Measurements from ENCODE around the gene ZGPAT.

DNA sequence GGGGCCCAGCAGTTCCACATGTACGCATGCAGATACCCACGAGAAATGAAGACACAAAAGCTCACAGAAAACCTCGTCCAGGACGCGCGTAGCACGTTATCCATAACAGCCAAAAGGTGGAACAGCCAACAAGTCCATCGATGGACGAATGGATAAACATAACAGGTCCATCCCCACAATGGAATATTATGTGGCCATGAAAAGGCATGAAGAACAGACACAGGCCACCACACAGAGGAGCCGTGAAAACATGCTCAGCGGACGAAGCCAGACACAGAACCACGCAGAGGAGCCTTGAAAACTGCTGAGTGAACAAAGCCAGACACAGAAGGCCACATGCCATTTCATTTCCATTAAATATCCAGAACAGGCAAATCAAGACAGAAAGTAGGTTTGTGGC is 69.8 kb downstream of the ZGPAT start:
- no peak for TF ChIP-seq POLR2A (IDR thresholded peaks at IDR 0.05)
- TF ChIP-seq, protein P1, sequence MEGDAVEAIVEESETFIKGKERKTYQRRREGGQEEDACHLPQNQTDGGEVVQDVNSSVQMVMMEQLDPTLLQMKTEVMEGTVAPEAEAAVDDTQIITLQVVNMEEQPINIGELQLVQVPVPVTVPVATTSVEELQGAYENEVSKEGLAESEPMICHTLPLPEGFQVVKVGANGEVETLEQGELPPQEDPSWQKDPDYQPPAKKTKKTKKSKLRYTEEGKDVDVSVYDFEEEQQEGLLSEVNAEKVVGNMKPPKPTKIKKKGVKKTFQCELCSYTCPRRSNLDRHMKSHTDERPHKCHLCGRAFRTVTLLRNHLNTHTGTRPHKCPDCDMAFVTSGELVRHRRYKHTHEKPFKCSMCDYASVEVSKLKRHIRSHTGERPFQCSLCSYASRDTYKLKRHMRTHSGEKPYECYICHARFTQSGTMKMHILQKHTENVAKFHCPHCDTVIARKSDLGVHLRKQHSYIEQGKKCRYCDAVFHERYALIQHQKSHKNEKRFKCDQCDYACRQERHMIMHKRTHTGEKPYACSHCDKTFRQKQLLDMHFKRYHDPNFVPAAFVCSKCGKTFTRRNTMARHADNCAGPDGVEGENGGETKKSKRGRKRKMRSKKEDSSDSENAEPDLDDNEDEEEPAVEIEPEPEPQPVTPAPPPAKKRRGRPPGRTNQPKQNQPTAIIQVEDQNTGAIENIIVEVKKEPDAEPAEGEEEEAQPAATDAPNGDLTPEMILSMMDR (IDR thresholded peaks at IDR 0.05): no peak

Measured in right lobe of liver (tissue), 4 donors.